ENCODE results near the gene TOP3A.

TOP3A gene

DNA sequence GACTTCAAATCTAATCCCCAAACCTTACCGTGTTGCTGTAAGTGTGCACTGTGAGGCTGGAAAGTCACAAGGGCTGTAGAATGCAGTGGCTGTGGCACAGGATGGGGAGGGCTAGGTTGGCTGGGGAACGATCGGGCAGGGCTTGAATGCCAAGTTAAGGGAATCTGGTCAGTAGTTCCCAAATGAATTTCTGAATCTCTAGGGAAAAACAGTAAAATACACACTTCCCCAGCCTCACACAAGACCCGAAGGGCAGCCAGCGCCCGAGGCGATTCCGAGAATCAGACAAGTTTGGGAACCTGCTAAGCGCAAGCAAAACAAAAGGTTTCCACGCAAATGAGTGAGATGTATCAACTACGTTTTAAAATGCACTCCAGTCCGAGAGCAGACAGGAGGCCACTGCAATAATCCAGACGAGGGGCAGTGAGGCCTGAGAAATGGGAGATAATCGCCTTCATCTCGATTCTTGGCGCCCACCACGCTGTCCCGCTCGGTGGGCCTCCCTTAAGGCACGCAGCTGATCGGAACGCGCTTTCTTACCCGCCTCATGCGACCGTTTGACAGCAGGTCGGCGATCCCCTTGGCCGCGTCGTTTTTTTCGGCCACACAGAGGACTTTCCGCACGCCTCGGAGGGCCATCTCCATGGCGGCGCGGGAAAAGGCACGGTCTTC, 599 bp downstream of the TOP3A start:
- no peak for TF ChIP-seq FOXM1 (IDR thresholded peaks at IDR 0.05; ENCODE audit: borderline replicate concordance, low read depth)
- TF ChIP-seq TEAD4 (IDR thresholded peaks at IDR 0.05) = no peak
- no peak for TF ChIP-seq CREB1 (IDR thresholded peaks at IDR 0.05; ENCODE audit: low read depth)
- no peak for TF ChIP-seq EGR1 (IDR thresholded peaks at IDR 0.05)
- TF ChIP-seq, protein P1, sequence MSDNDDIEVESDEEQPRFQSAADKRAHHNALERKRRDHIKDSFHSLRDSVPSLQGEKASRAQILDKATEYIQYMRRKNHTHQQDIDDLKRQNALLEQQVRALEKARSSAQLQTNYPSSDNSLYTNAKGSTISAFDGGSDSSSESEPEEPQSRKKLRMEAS (IDR thresholded peaks at IDR 0.05) = 0 out of 2 replicates have a peak, but pooled peaks have one; percentile 33
- TF ChIP-seq, protein P2, sequence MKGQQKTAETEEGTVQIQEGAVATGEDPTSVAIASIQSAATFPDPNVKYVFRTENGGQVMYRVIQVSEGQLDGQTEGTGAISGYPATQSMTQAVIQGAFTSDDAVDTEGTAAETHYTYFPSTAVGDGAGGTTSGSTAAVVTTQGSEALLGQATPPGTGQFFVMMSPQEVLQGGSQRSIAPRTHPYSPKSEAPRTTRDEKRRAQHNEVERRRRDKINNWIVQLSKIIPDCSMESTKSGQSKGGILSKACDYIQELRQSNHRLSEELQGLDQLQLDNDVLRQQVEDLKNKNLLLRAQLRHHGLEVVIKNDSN (IDR thresholded peaks at IDR 0.05) = no peak
- TF ChIP-seq YY1 (IDR thresholded peaks at IDR 0.05; ENCODE audit: low read depth) = no peak
- TF ChIP-seq CEBPB (IDR thresholded peaks at IDR 0.05) = no peak
- 0 out of 2 replicates have a peak, but pooled peaks have one; percentile 55 for TF ChIP-seq TAF1 (IDR thresholded peaks at IDR 0.05; ENCODE audit: low read depth)
- TF ChIP-seq, protein P3, sequence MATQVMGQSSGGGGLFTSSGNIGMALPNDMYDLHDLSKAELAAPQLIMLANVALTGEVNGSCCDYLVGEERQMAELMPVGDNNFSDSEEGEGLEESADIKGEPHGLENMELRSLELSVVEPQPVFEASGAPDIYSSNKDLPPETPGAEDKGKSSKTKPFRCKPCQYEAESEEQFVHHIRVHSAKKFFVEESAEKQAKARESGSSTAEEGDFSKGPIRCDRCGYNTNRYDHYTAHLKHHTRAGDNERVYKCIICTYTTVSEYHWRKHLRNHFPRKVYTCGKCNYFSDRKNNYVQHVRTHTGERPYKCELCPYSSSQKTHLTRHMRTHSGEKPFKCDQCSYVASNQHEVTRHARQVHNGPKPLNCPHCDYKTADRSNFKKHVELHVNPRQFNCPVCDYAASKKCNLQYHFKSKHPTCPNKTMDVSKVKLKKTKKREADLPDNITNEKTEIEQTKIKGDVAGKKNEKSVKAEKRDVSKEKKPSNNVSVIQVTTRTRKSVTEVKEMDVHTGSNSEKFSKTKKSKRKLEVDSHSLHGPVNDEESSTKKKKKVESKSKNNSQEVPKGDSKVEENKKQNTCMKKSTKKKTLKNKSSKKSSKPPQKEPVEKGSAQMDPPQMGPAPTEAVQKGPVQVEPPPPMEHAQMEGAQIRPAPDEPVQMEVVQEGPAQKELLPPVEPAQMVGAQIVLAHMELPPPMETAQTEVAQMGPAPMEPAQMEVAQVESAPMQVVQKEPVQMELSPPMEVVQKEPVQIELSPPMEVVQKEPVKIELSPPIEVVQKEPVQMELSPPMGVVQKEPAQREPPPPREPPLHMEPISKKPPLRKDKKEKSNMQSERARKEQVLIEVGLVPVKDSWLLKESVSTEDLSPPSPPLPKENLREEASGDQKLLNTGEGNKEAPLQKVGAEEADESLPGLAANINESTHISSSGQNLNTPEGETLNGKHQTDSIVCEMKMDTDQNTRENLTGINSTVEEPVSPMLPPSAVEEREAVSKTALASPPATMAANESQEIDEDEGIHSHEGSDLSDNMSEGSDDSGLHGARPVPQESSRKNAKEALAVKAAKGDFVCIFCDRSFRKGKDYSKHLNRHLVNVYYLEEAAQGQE (IDR thresholded peaks at IDR 0.05; ENCODE audit: low read depth) = no peak
- TF ChIP-seq NFIC (IDR thresholded peaks at IDR 0.05) = 0 out of 2 replicates have a peak, but pooled peaks have one; percentile 2
- TF ChIP-seq TCF12 (IDR thresholded peaks at IDR 0.05; ENCODE audit: low read depth) = no peak
- no peak for TF ChIP-seq RAD21 (IDR thresholded peaks at IDR 0.05; ENCODE audit: low read depth)
- TF ChIP-seq ZBTB7A (IDR thresholded peaks at IDR 0.05; ENCODE audit: low read depth) = no peak
- no peak; the same call in 1 of the 2 replicates for TF ChIP-seq EP300 (IDR thresholded peaks at IDR 0.05; ENCODE audit: borderline replicate concordance)

DNA sequence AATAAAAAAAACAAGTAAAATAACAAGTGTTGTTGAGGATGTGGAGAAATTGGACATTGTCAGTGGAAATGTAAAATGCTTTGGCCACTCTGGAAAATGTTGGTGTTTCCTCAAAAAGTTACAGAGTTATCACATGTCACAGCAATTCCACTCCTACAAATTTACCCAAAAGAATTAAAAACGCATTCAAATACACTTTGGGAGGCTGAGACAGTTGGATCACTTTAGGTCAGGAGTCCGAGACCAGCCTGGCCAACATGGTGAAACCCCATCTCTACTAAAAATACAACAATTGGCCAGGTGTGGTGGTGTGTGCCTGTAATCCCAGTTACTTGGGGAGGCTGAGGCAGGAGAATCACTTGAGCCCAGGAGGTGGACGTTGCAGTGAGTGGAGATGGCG, 5.6 kb downstream of the TOP3A start:
- TF ChIP-seq FOXM1 (IDR thresholded peaks at IDR 0.05; ENCODE audit: borderline replicate concordance, low read depth) = no peak
- TF ChIP-seq EP300 (IDR thresholded peaks at IDR 0.05; ENCODE audit: borderline replicate concordance) = no peak
- TF ChIP-seq CREB1 (IDR thresholded peaks at IDR 0.05; ENCODE audit: low read depth) = no peak

DNA sequence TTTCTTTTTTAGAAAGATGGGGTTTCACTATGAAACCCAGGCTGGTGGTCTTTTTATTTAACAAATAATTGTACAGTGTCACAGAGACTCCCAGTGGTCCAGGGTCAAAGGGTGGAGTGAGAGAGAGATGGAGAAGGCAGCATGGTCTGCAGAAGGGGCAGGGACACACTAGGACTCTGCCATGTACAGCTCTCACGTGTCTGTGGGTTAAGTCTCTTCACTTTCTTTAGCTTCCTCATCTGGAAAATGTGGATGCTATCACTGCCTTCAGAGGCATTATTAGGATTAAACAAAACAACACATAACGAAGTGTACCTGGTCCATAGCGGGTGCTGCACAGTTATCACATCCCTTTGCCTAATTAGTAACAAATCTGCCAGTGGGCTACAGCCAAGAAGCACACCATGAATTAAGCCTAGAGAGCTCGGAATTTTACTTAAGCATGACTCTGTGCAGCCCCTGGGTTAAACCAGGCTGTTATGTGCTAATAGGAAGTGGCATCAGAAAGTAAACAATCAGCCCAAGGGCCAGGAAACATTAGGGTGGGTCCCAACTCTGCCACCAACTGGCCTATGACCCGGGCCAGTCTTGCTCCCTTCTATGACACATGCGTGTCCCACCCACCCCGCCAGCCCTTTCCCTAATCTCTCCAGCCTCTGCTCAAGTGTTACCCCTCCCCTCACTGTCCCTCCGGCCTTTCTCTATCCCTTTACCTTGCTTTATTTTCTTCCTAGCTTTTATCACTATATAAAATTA, 13.9 kb downstream of the TOP3A start:
- no peak for TF ChIP-seq TAF1 (IDR thresholded peaks at IDR 0.05; ENCODE audit: low read depth)
- TF ChIP-seq NFIC (IDR thresholded peaks at IDR 0.05) = no peak
- no peak for TF ChIP-seq EP300 (IDR thresholded peaks at IDR 0.05; ENCODE audit: borderline replicate concordance)

DNA sequence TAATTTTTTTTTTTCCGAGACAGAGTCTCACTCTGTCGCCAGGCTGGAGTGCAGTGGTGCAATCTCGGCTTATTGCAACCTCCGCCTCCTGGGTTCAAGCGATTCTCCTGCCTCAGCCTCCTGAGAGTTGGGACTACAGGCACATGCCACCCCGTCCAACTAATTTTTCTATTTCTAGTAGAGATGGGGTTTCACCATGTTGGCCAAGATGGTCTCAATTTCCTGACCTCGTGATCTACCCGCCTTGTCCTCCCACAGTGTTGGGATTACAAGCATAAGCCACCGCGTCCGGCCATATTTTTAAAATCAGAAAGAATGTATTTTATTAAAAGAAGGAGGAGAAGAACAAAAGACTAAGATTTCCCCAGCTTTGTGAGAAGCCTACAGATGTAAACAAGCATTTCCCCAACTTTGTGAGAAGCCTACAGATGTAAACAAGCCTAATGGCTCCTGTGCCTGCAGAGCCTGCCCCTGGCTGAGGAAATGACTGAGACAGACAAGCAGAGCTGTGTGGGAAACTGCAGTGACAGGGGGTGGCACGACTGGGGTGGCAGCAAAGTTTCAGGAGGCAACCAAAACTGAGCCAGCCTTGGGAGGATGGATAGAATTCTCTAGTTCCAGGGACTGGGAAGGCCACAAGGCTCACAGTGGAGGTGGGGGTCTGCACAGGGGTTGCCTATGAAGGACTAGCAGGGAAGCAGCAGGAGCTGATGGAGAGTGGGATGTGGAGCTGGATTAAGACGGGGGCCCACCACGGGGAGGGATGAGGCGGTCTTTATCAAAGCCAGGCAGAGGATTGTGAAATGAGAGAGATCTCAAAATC, 22.9 kb downstream of the TOP3A start:
- TF ChIP-seq NFIC (IDR thresholded peaks at IDR 0.05) (no peak), EGR1 (IDR thresholded peaks at IDR 0.05) (no peak), FOXM1 (IDR thresholded peaks at IDR 0.05; ENCODE audit: borderline replicate concordance, low read depth) (no peak), TEAD4 (IDR thresholded peaks at IDR 0.05) (no peak), RAD21 (IDR thresholded peaks at IDR 0.05; ENCODE audit: low read depth) (no peak), TAF1 (IDR thresholded peaks at IDR 0.05; ENCODE audit: low read depth) (no peak), TCF12 (IDR thresholded peaks at IDR 0.05; ENCODE audit: low read depth) (no peak), EP300 (IDR thresholded peaks at IDR 0.05; ENCODE audit: borderline replicate concordance) (no peak), CREB1 (IDR thresholded peaks at IDR 0.05; ENCODE audit: low read depth) (no peak), YY1 (IDR thresholded peaks at IDR 0.05; ENCODE audit: low read depth) (no peak), ZBTB7A (IDR thresholded peaks at IDR 0.05; ENCODE audit: low read depth) (no peak), CEBPB (IDR thresholded peaks at IDR 0.05) (no peak)
- TF ChIP-seq, protein P2 (IDR thresholded peaks at IDR 0.05) = no peak
- TF ChIP-seq, protein P3 (IDR thresholded peaks at IDR 0.05; ENCODE audit: low read depth) = no peak
- TF ChIP-seq, protein P1 (IDR thresholded peaks at IDR 0.05) = no peak

DNA sequence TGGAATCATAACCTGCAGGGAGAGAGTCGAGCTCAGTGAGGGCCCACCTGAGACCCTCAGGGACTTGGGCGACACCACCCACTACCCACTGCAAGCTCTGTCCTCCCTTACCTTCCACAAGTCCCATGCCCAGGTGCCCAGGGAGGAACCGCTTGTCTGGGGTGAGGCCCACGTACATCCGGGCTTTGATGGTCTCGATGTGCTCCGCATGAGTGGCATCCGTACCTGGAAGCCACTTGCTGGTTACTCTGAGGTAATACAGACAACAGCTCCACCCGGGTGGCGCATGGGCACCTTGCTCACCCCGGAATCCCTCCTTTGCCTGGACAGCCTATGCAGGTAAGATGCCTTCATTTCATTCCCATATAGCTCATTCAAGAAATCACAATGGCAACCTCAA, 29.5 kb downstream of the TOP3A start:
- no peak for TF ChIP-seq TAF1 (IDR thresholded peaks at IDR 0.05; ENCODE audit: low read depth)
- TF ChIP-seq TCF12 (IDR thresholded peaks at IDR 0.05; ENCODE audit: low read depth) = no peak
- TF ChIP-seq YY1 (IDR thresholded peaks at IDR 0.05; ENCODE audit: low read depth) = no peak
- no peak for TF ChIP-seq ZBTB7A (IDR thresholded peaks at IDR 0.05; ENCODE audit: low read depth)
- TF ChIP-seq FOXM1 (IDR thresholded peaks at IDR 0.05; ENCODE audit: borderline replicate concordance, low read depth) = no peak
- no peak for TF ChIP-seq EP300 (IDR thresholded peaks at IDR 0.05; ENCODE audit: borderline replicate concordance)
- TF ChIP-seq EGR1 (IDR thresholded peaks at IDR 0.05) = no peak
- TF ChIP-seq TEAD4 (IDR thresholded peaks at IDR 0.05) = no peak
- TF ChIP-seq, protein P3 (IDR thresholded peaks at IDR 0.05; ENCODE audit: low read depth) = no peak
- TF ChIP-seq, protein P2 (IDR thresholded peaks at IDR 0.05) = no peak
- TF ChIP-seq, protein P1 (IDR thresholded peaks at IDR 0.05) = no peak
- TF ChIP-seq CEBPB (IDR thresholded peaks at IDR 0.05) = no peak
- TF ChIP-seq RAD21 (IDR thresholded peaks at IDR 0.05; ENCODE audit: low read depth) = no peak
- TF ChIP-seq CREB1 (IDR thresholded peaks at IDR 0.05; ENCODE audit: low read depth) = no peak
- TF ChIP-seq NFIC (IDR thresholded peaks at IDR 0.05) = no peak

All from Ishikawa (cell line).